H1 (cell line): ENCODE measurements around the gene TNS3. TPM values are rescaled to one million over a fixed set of nuclear protein-coding genes. Genes with fewer than 3 reads are reported as not detected.

Experiments used
- CHD2 ChIP-seq: IDR thresholded peaks from 2 replicates; pipeline ENCODE4 v1.6.1; 2012; ENCODE audit warnings: low read length, improper control_type of control experiment
- MAX ChIP-seq: IDR thresholded peaks from 2 replicates; pipeline ENCODE4 v1.6.1; 2012; ENCODE audit warnings: inconsistent platforms
- TAF7 ChIP-seq: optimal IDR thresholded peaks from 2 replicates; pipeline ENCODE3; 2011; ENCODE audit warnings: low read depth, mild to moderate bottlenecking, inconsistent platforms, low read length, moderate library complexity, borderline replicate concordance
- polyA plus RNA-seq, 7 experiments: library from polyadenylated mRNA; depleted of rRNA in 3 of 7; stranded (reverse) in 5 of 7; unstranded in 2 of 7; fragments of >200 nt in 5 of 7; fragments of 200-250 nt in 2 of 7; gene quantifications; 1 replicate in 5 of 7; 2 replicates in 1 of 7; 4 replicates in 1 of 7; pipeline versions ENCODE4 v1.2.1 to v1.2.3, GENCODE V29; 2011 to 2013; ENCODE audit warnings: missing spikeins in 2 of 7, mixed read lengths in 2 of 7
- total RNA-seq: library from RNA; stranded (reverse); fragmentation: NEBNext Ultra II Directional; extraction: Animal tissue kit (Norgen Biotek cat#: 25700); gene quantifications from 2 replicates; pipeline ENCODE4 v1.2.1, GENCODE V29; 2021
- TF ChIP-seq, protein P1 (sequence below): IDR thresholded peaks from 2 replicates; pipeline ENCODE4 v1.6.1; 2012; ENCODE audit warnings: inconsistent platforms

TNS3 gene
- total and polyA plus RNA-seq, 2 of the 8 experiments (the other 6 are each of a cell fraction or from before 2014, with no cell fraction given) = 11.9 to 24.2 TPM

GRCh38 chr7:47461746-47462145, 120.2 kb downstream of the TNS3 start (continued):
- TF ChIP-seq TAF7 (no peak), MAX (no peak), CHD2 (no peak)
- TF ChIP-seq, protein P1, sequence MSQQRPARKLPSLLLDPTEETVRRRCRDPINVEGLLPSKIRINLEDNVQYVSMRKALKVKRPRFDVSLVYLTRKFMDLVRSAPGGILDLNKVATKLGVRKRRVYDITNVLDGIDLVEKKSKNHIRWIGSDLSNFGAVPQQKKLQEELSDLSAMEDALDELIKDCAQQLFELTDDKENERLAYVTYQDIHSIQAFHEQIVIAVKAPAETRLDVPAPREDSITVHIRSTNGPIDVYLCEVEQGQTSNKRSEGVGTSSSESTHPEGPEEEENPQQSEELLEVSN = no peak
